GM03348 (cell line): ENCODE data around the gene LCAT.

ENCODE experiments used
- DNase-seq: peaks from one replicate; pipeline ENCODE4 v3.0.0; 2012; ENCODE audit warnings: low spot score

Gene LCAT

GRCh38 chr16:67968400-67969253 is 24.7 kb upstream of the LCAT start, which contains the start of gene SLC12A4:
SLC12A4 (minus strand) TSS chr16:67968637; CDS start chr16:67968553, 84 bp downstream.
- DNase-seq, result peak; percentile 98

- DNase-seq, result peak; percentile 86
Observed at GRCh38 chr16:67967958-67968399, 24.1 kb upstream of the LCAT start.

- DNase-seq, result peak; percentile 31
Observed at GRCh38 chr16:67967183-67967957, 23.4 kb upstream of the LCAT start.

- DNase-seq, result peak; percentile 87
Observed at GRCh38 chr16:67966549-67967182, 22.7 kb upstream of the LCAT start.

GRCh38 chr16:67965668-67966548 is 22.0 kb upstream of the LCAT start:
- DNase-seq, result peak; percentile 32

- no peak for DNase-seq
Observed at GRCh38 chr16:67964477-67965131, 20.7 kb upstream of the LCAT start.

- no peak for DNase-seq
Observed at GRCh38 chr16:67963662-67964321, 19.9 kb upstream of the LCAT start.

GRCh38 chr16:67963292-67963661 is 19.4 kb upstream of the LCAT start:
- no peak for DNase-seq

- no peak for DNase-seq
Observed at GRCh38 chr16:67962135-67962534, 18.2 kb upstream of the LCAT start.

- DNase-seq, result no peak
Observed at GRCh38 chr16:67961551-67961957, 17.6 kb upstream of the LCAT start.

- peak; percentile 86 for DNase-seq
Observed at GRCh38 chr16:67959536-67960329, 15.8 kb upstream of the LCAT start.

GRCh38 chr16:67957622-67958021 is 13.7 kb upstream of the LCAT start:
- DNase-seq, result no peak

GRCh38 chr16:67954421-67955196 is 10.7 kb upstream of the LCAT start:
- DNase-seq, result no peak

GRCh38 chr16:67953641-67954375 is 9.9 kb upstream of the LCAT start:
- no peak for DNase-seq

GRCh38 chr16:67951485-67951884 is 7.6 kb upstream of the LCAT start:
- no peak for DNase-seq

GRCh38 chr16:67950335-67950843 is 6.5 kb upstream of the LCAT start:
- DNase-seq, result no peak

- DNase-seq, result no peak
Observed at GRCh38 chr16:67949645-67950044, 5.7 kb upstream of the LCAT start.

GRCh38 chr16:67948015-67948414 is 4.1 kb upstream of the LCAT start:
- no peak for DNase-seq
